ENCODE data around the gene RASSF4. TPM values are rescaled to one million over a fixed set of nuclear protein-coding genes. Genes with fewer than 3 reads are reported as not detected.

The RASSF4 gene
- total and polyA plus RNA-seq, 9 of the 15 experiments (the other 6 are each of a cell fraction or from before 2014, with no cell fraction given): 0.01 to 0.62 (median 0.11) TPM; not detected in 3

GRCh38 chr10:44913350-44914081, 46.1 kb upstream of the RASSF4 start (continued):
- TF ChIP-seq KDM4B (IDR thresholded peaks at IDR 0.05; ENCODE audit: borderline replicate concordance in 2 of 2, low read depth in 1 of 2): peak in 1 of 2 experiments; percentile 71; a peak in 1 of 4 replicates
- TF ChIP-seq SMARCE1 (IDR thresholded peaks at IDR 0.05): peak; percentile 86
- peak in 1 of 2 experiments; percentile 45; a peak in 1 of 4 replicates for TF ChIP-seq TEAD1 (CRISPR knock-in tag; IDR thresholded peaks at IDR 0.05)
- TF ChIP-seq ZNF3 (CRISPR knock-in tag; IDR thresholded peaks at IDR 0.05): peak; percentile 86; the same call in 1 of the 2 replicates
- 0 out of 2 replicates have a peak, but pooled peaks have one; percentile 60 for TF ChIP-seq ZNF197 (CRISPR knock-in tag; IDR thresholded peaks at IDR 0.05; ENCODE audit: low read depth)
- TF ChIP-seq TAF1 (IDR thresholded peaks at IDR 0.05; ENCODE audit: control insufficient read depth, extremely low read depth, insufficient read depth, low read length, severe bottlenecking): no peak
- TF ChIP-seq GABPA (tag; conservative IDR thresholded peaks at IDR 0.05; ENCODE audit: low read depth): peak; percentile 85
- peak; percentile 93 for TF ChIP-seq TAL1 (IDR thresholded peaks at IDR 0.05)
- peak; percentile 65; the same call in 1 of the 2 replicates for TF ChIP-seq MTA1 (IDR thresholded peaks at IDR 0.05; ENCODE audit: borderline replicate concordance)
- TF ChIP-seq VEZF1 (CRISPR knock-in tag; IDR thresholded peaks at IDR 0.05): peak; percentile 72
- peak; percentile 92 for TF ChIP-seq CBFA2T2 (conservative IDR thresholded peaks at IDR 0.05)
- 0 out of 2 replicates have a peak, but pooled peaks have one; percentile 27 for TF ChIP-seq ATF7 (IDR thresholded peaks at IDR 0.05)
- TF ChIP-seq CREM (IDR thresholded peaks at IDR 0.05; ENCODE audit: low read depth): peak; percentile 79
- no peak for TF ChIP-seq ZNF212 (CRISPR knock-in tag; IDR thresholded peaks at IDR 0.05)
- peak in 1 of 2 experiments; percentile 93; a peak in 2 of 4 replicates for TF ChIP-seq HDAC1 (IDR thresholded peaks at IDR 0.05)
- TF ChIP-seq ZNF277 (CRISPR knock-in tag; IDR thresholded peaks at IDR 0.05; ENCODE audit: borderline replicate concordance): no peak
- peak; percentile 65; the same call in 1 of the 2 replicates for TF ChIP-seq PHF21A (IDR thresholded peaks at IDR 0.05; ENCODE audit: borderline replicate concordance, low read depth)
- peak; percentile 89 for TF ChIP-seq MITF (IDR thresholded peaks at IDR 0.05)
- peak; percentile 73; the same call in 1 of the 2 replicates for TF ChIP-seq LARP7 (IDR thresholded peaks at IDR 0.05)
- TF ChIP-seq TFE3 (CRISPR knock-in tag; IDR thresholded peaks at IDR 0.05): 0 out of 2 replicates have a peak, but pooled peaks have one; percentile 7
